Brain pericyte (primary cell): ENCODE results near the gene CAMTA1.

Experiments
- DNase-seq: peaks from one replicate; pipeline ENCODE4 v3.0.0-alpha.2; 2012; ENCODE audit warnings: low read depth, low spot score

Gene CAMTA1

GRCh38 chr1:7039590-7040220 lies 254.5 kb downstream of the CAMTA1 start:
- no peak for DNase-seq

- no peak for DNase-seq
These were observed 255.9 kb downstream of the CAMTA1 start for GRCh38 chr1:7040969-7041695.

- no peak for DNase-seq
These were observed 257.3 kb downstream of the CAMTA1 start for GRCh38 chr1:7042322-7043190.

GRCh38 chr1:7043191-7043549 lies 257.9 kb downstream of the CAMTA1 start:
- DNase-seq = no peak

GRCh38 chr1:7043719-7044535 lies 258.7 kb downstream of the CAMTA1 start:
- DNase-seq = no peak

- no peak for DNase-seq
These were observed 260.6 kb downstream of the CAMTA1 start for GRCh38 chr1:7045897-7046296.

GRCh38 chr1:7046314-7046713 lies 261.1 kb downstream of the CAMTA1 start:
- no peak for DNase-seq

GRCh38 chr1:7046891-7047290 lies 261.6 kb downstream of the CAMTA1 start:
- no peak for DNase-seq

- no peak for DNase-seq
These were observed 262.6 kb downstream of the CAMTA1 start for GRCh38 chr1:7047866-7048265.

- DNase-seq = no peak
These were observed 263.1 kb downstream of the CAMTA1 start for GRCh38 chr1:7048395-7048794.

- DNase-seq = no peak
These were observed 264.8 kb downstream of the CAMTA1 start for GRCh38 chr1:7049913-7050625.

- DNase-seq = no peak
These were observed 265.8 kb downstream of the CAMTA1 start for GRCh38 chr1:7050751-7051665.

GRCh38 chr1:7052701-7053100 lies 267.4 kb downstream of the CAMTA1 start:
- DNase-seq = no peak

- no peak for DNase-seq
These were observed 275.5 kb downstream of the CAMTA1 start for GRCh38 chr1:7060745-7061144.

GRCh38 chr1:7062346-7063061 lies 277.2 kb downstream of the CAMTA1 start:
- DNase-seq = no peak

GRCh38 chr1:7063981-7064380 lies 278.7 kb downstream of the CAMTA1 start:
- no peak for DNase-seq

- no peak for DNase-seq
These were observed 283.3 kb downstream of the CAMTA1 start for GRCh38 chr1:7068552-7068951.

GRCh38 chr1:7069931-7070330 lies 284.7 kb downstream of the CAMTA1 start:
- DNase-seq = no peak

GRCh38 chr1:7070389-7071029 lies 285.3 kb downstream of the CAMTA1 start:
- DNase-seq = no peak
